Hepatocyte (in vitro differentiated cells): Measurements from ENCODE around the gene DNAL4. TPM values are rescaled to one million over a fixed set of nuclear protein-coding genes. Genes with fewer than 3 reads are reported as not detected.

Experiments used
- DNase-seq: peaks from one replicate; pipeline ENCODE4 v3.0.0-alpha.2; 2016; ENCODE audit warnings: low spot score
- H2AFZ ChIP-seq: fragments of 200-600 bp; sonication (generic); 2 replicates; pipeline ENCODE4 v1.6.0; 2016; ENCODE audit warnings: antibody characterized with exemption, mild to moderate bottlenecking
- H3K27ac ChIP-seq: fragments of 200-600 bp; sonication (generic); 2 replicates; pipeline ENCODE4 v1.5.1; 2016; ENCODE audit warnings: mild to moderate bottlenecking
- H3K27me3 ChIP-seq: fragments of 200-600 bp; sonication (generic); 2 replicates; pipeline ENCODE4 v1.6.1; 2016
- H3K36me3 ChIP-seq: fragments of 200-600 bp; sonication (generic); replicated peaks from 2 replicates; pipeline ENCODE4 v1.5.1; 2016; ENCODE audit warnings: low read depth; ENCODE audit not compliant: insufficient read depth
- H3K4me1 ChIP-seq: fragments of 200-600 bp; sonication (generic); 2 replicates; pipeline ENCODE4 v1.5.1; 2016; ENCODE audit warnings: mild to moderate bottlenecking, moderate library complexity; ENCODE audit not compliant: insufficient read depth
- H3K4me2 ChIP-seq: fragments of 200-600 bp; sonication (generic); 2 replicates; pipeline ENCODE4 v1.6.0; 2016
- H3K4me3 ChIP-seq: fragments of 200-600 bp; sonication (generic); 2 replicates; pipeline ENCODE4 v1.5.1; 2016; ENCODE audit warnings: mild to moderate bottlenecking
- H3K79me2 ChIP-seq: fragments of 200-600 bp; sonication (generic); 2 replicates; pipeline ENCODE4 v1.6.0; 2017; ENCODE audit warnings: mild to moderate bottlenecking
- H3K9me2 ChIP-seq: fragments of 200-600 bp; sonication (generic); replicated peaks from 2 replicates; pipeline ENCODE4 v1.6.0; 2017; ENCODE audit warnings: mild to moderate bottlenecking; ENCODE audit not compliant: insufficient read depth
- H3K9me3 ChIP-seq: fragments of 200-600 bp; sonication (generic); 2 replicates; pipeline ENCODE4 v1.5.1; 2016; ENCODE audit warnings: low read depth, mild to moderate bottlenecking
- H4K20me1 ChIP-seq: fragments of 200-600 bp; sonication (generic); 2 replicates; pipeline ENCODE4 v1.6.0; 2016; ENCODE audit warnings: mild to moderate bottlenecking; ENCODE audit not compliant: insufficient read depth, poor library complexity, severe bottlenecking
- EZH2 ChIP-seq: fragments of 200-600 bp; sonication (generic); IDR thresholded peaks from 2 replicates; pipeline ENCODE4 v1.6.1; 2016; ENCODE audit warnings: antibody characterized with exemption, mild to moderate bottlenecking, borderline replicate concordance
- EZH2phosphoT487 ChIP-seq: fragments of 200-600 bp; sonication (generic); IDR thresholded peaks from one replicate; pipeline ENCODE4 v1.6.1; 2018; ENCODE audit warnings: antibody characterized with exemption, mild to moderate bottlenecking, low read depth, moderate library complexity; ENCODE audit not compliant: unreplicated experiment, severe bottlenecking
- WGBS: methylation state at CpG from one replicate; pipeline ENCODE4 v1.1.6; 2016; ENCODE audit warnings: low lambda C conversion rate; ENCODE audit errors: missing lambda C conversion rate; 5-methylcytosine and 5-hydroxymethylcytosine counted together
- polyA plus RNA-seq: library from polyadenylated mRNA; unstranded; fragments of >200 nt; fragmentation: Nextera tagmentation; extraction: Ambion mirVana; gene quantifications from 2 replicates; pipeline ENCODE4 v1.2.1, GENCODE V29; 2016
- total RNA-seq: library from RNA; depleted of rRNA; stranded (reverse); fragments of >200 nt; gene quantifications from 2 replicates; pipeline ENCODE4 v1.2.3, GENCODE V29; 2014
- TF ChIP-seq, protein P1 (sequence below): fragments of 200-600 bp; sonication (generic); IDR thresholded peaks from 2 replicates; pipeline ENCODE4 v1.5.1; 2016; ENCODE audit warnings: antibody characterized with exemption, mild to moderate bottlenecking; ENCODE audit not compliant: poor library complexity

The DNAL4 gene
- total and polyA plus RNA-seq, 2 experiments from 2014 or later, result 11.9 to 21.5 TPM

DNA sequence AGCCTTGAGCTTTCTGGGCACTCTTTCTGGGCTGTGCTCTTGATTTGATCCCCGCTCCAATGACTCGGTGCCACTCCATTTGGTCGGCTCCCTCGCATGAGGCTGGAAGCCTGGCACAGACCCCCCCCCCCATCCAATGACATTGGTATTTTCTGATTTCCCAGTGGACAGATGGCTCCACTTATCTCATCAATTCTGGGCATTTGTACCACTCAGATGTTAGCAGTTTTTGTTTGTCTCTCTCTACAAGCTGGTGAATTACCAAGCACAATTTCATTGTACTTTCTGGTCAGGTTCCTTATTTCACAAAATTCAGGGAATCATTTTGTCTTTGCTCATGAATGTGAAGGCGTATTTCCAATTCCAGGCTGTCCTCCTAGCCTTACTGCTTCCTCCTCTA, 9.1 kb downstream of the DNAL4 start:
- H3K4me2 ChIP-seq, result no peak overlapping the region
- H3K27ac ChIP-seq, result no peak overlapping the region
- TF ChIP-seq EZH2, result no peak
- TF ChIP-seq EZH2phosphoT487, result no peak
- TF ChIP-seq, protein P1, sequence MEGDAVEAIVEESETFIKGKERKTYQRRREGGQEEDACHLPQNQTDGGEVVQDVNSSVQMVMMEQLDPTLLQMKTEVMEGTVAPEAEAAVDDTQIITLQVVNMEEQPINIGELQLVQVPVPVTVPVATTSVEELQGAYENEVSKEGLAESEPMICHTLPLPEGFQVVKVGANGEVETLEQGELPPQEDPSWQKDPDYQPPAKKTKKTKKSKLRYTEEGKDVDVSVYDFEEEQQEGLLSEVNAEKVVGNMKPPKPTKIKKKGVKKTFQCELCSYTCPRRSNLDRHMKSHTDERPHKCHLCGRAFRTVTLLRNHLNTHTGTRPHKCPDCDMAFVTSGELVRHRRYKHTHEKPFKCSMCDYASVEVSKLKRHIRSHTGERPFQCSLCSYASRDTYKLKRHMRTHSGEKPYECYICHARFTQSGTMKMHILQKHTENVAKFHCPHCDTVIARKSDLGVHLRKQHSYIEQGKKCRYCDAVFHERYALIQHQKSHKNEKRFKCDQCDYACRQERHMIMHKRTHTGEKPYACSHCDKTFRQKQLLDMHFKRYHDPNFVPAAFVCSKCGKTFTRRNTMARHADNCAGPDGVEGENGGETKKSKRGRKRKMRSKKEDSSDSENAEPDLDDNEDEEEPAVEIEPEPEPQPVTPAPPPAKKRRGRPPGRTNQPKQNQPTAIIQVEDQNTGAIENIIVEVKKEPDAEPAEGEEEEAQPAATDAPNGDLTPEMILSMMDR, result no peak
- no peaks in the 10 kb centered on the region for H4K20me1 ChIP-seq
- H3K36me3 ChIP-seq, result no peaks in the 10 kb centered on the region
- no peaks in the 10 kb centered on the region for H3K9me3 ChIP-seq
- no peak overlapping the region for H2AFZ ChIP-seq
- H3K27me3 ChIP-seq, result no peaks in the 10 kb centered on the region
- H3K4me3 ChIP-seq, result no peak overlapping the region
- no peak for DNase-seq
- no peaks in the 10 kb centered on the region for H3K4me1 ChIP-seq
- no peaks in the 10 kb centered on the region for H3K9me2 ChIP-seq
- H3K79me2 ChIP-seq, result no peaks in the 10 kb centered on the region
- over 99% methylated on average over 5 of the region's 5 CpGs for WGBS

DNA sequence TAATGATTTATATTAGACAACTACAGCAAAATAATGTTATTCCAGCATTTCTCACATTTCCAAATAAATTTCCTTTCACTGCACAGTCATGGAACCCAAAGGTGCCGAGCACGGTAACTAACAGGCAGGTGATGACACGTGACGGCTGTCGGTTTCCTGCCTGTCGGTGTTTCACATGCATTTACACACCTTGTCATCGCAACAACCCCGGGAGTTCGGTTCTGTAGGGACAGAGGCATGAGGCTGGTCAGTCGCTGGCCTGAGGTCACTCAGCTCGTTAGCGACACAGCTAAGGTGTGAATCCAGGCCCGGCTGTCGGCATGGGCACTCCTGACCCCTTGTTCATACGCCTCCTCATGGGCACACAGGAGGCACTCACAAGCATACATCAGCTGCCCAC, 9.9 kb downstream of the DNAL4 start:
- H3K9me2 ChIP-seq, result no peaks in the 10 kb centered on the region
- H3K27ac ChIP-seq, result no peak overlapping the region
- no peaks in the 10 kb centered on the region for H3K4me1 ChIP-seq
- no peaks in the 10 kb centered on the region for H3K79me2 ChIP-seq
- no peak overlapping the region for H3K4me2 ChIP-seq
- H3K4me3 ChIP-seq, result no peak overlapping the region
- no peak overlapping the region for H2AFZ ChIP-seq
- H3K27me3 ChIP-seq, result no peaks in the 10 kb centered on the region
- no peak for TF ChIP-seq EZH2phosphoT487
- TF ChIP-seq, protein P1, result no peak
- no peak for TF ChIP-seq EZH2
- H4K20me1 ChIP-seq, result no peaks in the 10 kb centered on the region
- H3K9me3 ChIP-seq, result no peaks in the 10 kb centered on the region
- 93% methylated on average over 15 of the region's 15 CpGs for WGBS
- no peaks in the 10 kb centered on the region for H3K36me3 ChIP-seq
- DNase-seq, result no peak

DNA sequence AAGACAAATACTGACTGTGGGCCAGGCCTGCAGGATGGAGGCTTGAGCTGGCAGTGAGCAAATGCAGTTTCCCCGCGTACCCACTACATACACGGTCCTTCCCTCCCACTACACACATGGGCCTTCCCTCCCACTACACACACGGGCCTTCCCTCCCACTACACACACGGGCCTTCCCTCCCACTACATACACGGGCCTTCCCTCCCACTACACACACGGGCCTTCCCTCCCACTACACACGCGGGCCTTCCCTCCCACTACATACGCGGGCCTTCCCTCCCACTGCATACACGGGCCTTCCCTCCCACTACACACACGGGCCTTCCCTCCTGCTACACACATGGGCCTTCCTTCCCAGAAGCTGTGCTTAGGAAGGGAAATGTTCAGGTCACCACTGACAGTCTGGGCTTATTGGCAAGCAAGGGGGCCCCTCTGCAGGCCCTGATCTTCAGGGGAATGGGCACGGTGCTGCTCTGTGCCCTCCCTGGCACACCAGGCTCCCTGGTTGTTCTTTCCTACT, 10.8 kb downstream of the DNAL4 start:
- Histone ChIP-seq H3K36me3 (no peaks in the 10 kb centered on the region), H4K20me1 (no peaks in the 10 kb centered on the region), H3K4me3 (no peak overlapping the region), H3K9me3 (no peaks in the 10 kb centered on the region), H3K27me3 (no peaks in the 10 kb centered on the region), H3K4me1 (no peaks in the 10 kb centered on the region), H3K79me2 (no peaks in the 10 kb centered on the region), H3K4me2 (no peak overlapping the region), H3K9me2 (no peaks in the 10 kb centered on the region), H3K27ac (no peak overlapping the region), H2AFZ (no peak overlapping the region)
- DNase-seq, result no peak
- 91% methylated on average over 7 of the region's 14 CpGs for WGBS
- TF ChIP-seq EZH2 (no peak), EZH2phosphoT487 (no peak)
- TF ChIP-seq, protein P1, result no peak
